DOHH2 (cell line): Measurements from ENCODE around the gene CHN2.

Source experiments
- EZH2phosphoT487 ChIP-seq: fragments of 200-600 bp; sonication (generic); IDR thresholded peaks from 2 replicates; pipeline ENCODE4 v1.6.1; 2017; ENCODE audit warnings: borderline replicate concordance, mild to moderate bottlenecking, antibody characterized with exemption, low read length, moderate library complexity, mixed read lengths
- TF ChIP-seq, protein P1 (sequence below): fragments of 200-600 bp; sonication (generic); IDR thresholded peaks from one replicate; pipeline ENCODE4 v1.5.1; 2014; ENCODE audit warnings: antibody characterized with exemption, mild to moderate bottlenecking, low read depth, low read length; ENCODE audit not compliant: poor library complexity, severe bottlenecking

GRCh38 chr7:29281782-29282541 is 87.4 kb downstream of the CHN2 start:
- TF ChIP-seq, protein P1, sequence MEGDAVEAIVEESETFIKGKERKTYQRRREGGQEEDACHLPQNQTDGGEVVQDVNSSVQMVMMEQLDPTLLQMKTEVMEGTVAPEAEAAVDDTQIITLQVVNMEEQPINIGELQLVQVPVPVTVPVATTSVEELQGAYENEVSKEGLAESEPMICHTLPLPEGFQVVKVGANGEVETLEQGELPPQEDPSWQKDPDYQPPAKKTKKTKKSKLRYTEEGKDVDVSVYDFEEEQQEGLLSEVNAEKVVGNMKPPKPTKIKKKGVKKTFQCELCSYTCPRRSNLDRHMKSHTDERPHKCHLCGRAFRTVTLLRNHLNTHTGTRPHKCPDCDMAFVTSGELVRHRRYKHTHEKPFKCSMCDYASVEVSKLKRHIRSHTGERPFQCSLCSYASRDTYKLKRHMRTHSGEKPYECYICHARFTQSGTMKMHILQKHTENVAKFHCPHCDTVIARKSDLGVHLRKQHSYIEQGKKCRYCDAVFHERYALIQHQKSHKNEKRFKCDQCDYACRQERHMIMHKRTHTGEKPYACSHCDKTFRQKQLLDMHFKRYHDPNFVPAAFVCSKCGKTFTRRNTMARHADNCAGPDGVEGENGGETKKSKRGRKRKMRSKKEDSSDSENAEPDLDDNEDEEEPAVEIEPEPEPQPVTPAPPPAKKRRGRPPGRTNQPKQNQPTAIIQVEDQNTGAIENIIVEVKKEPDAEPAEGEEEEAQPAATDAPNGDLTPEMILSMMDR = no peak
- no peak for TF ChIP-seq EZH2phosphoT487
